ENCODE results near the gene HERC6.

Gene HERC6

GRCh38 chr4:88439161-88439760, 60.6 kb downstream of the HERC6 start:
- H3K4me1 ChIP-seq (ENCODE audit: low read length) = no peaks in the 10 kb centered on the region
- H2AFZ ChIP-seq (ENCODE audit: low read length) = no peak overlapping the region
- H3K4me3 ChIP-seq (ENCODE audit: low read length) = no peak overlapping the region
- H3K4me2 ChIP-seq (ENCODE audit: low read depth, low read length) = no peak overlapping the region
- H3K9me3 ChIP-seq (replicated peaks; ENCODE audit: insufficient read depth, low read length) = no peaks in the 10 kb centered on the region
- TF ChIP-seq CTCF (IDR thresholded peaks at IDR 0.05; ENCODE audit: low read length) = no peak
- no peak for TF ChIP-seq EZH2phosphoT487 (IDR thresholded peaks at IDR 0.05; ENCODE audit: low read length)
- TF ChIP-seq EZH2 (optimal IDR thresholded peaks at IDR 0.05; ENCODE audit: low read depth, low read length) = no peak
- H3K79me2 ChIP-seq (ENCODE audit: low read length) = no peaks in the 10 kb centered on the region
- H3K27me3 ChIP-seq (replicated peaks; ENCODE audit: insufficient read depth, low read length) = no peaks in the 10 kb centered on the region
- no peak overlapping the region for H3K27ac ChIP-seq (ENCODE audit: low read length)
- no peaks in the 10 kb centered on the region for H3F3A ChIP-seq (ENCODE audit: insufficient read depth, low read length)
- H4K20me1 ChIP-seq (ENCODE audit: insufficient read depth, low read length) = no peaks in the 10 kb centered on the region
- H3K36me3 ChIP-seq (replicated peaks; ENCODE audit: insufficient read depth, low read length) = no peaks in the 10 kb centered on the region
- no peak for DNase-seq
- no peaks in the 10 kb centered on the region for H3K9me2 ChIP-seq (replicated peaks; ENCODE audit: insufficient read depth, low read length)
- no peak overlapping the region for H3K9ac ChIP-seq (ENCODE audit: low read length)

- Histone ChIP-seq H3K9me2 (replicated peaks; ENCODE audit: insufficient read depth, low read length) (no peaks in the 10 kb centered on the region), H3K4me3 (ENCODE audit: low read length) (no peak overlapping the region), H3K9me3 (replicated peaks; ENCODE audit: insufficient read depth, low read length) (no peaks in the 10 kb centered on the region), H3F3A (ENCODE audit: insufficient read depth, low read length) (no peaks in the 10 kb centered on the region), H3K79me2 (ENCODE audit: low read length) (no peaks in the 10 kb centered on the region), H3K4me2 (ENCODE audit: low read depth, low read length) (no peak overlapping the region), H3K4me1 (ENCODE audit: low read length) (no peaks in the 10 kb centered on the region), H4K20me1 (ENCODE audit: insufficient read depth, low read length) (no peaks in the 10 kb centered on the region), H3K9ac (ENCODE audit: low read length) (no peak overlapping the region), H3K36me3 (replicated peaks; ENCODE audit: insufficient read depth, low read length) (no peaks in the 10 kb centered on the region), H2AFZ (ENCODE audit: low read length) (no peak overlapping the region), H3K27me3 (replicated peaks; ENCODE audit: insufficient read depth, low read length) (no peaks in the 10 kb centered on the region), H3K27ac (ENCODE audit: low read length) (no peak overlapping the region)
- DNase-seq = no peak
- TF ChIP-seq EZH2 (optimal IDR thresholded peaks at IDR 0.05; ENCODE audit: low read depth, low read length) = no peak
Measured at GRCh38 chr4:88440146-88440545, 61.5 kb downstream of the HERC6 start.

- H4K20me1 ChIP-seq (ENCODE audit: insufficient read depth, low read length) = no peaks in the 10 kb centered on the region
- H3K27me3 ChIP-seq (replicated peaks; ENCODE audit: insufficient read depth, low read length) = no peaks in the 10 kb centered on the region
- H3K9ac ChIP-seq (ENCODE audit: low read length) = no peak overlapping the region
- H3K4me2 ChIP-seq (ENCODE audit: low read depth, low read length) = no peak overlapping the region
- no peaks in the 10 kb centered on the region for H3K9me2 ChIP-seq (replicated peaks; ENCODE audit: insufficient read depth, low read length)
- no peaks in the 10 kb centered on the region for H3K9me3 ChIP-seq (replicated peaks; ENCODE audit: insufficient read depth, low read length)
- TF ChIP-seq CTCF (IDR thresholded peaks at IDR 0.05; ENCODE audit: low read length) = no peak
- no peak for TF ChIP-seq EZH2 (optimal IDR thresholded peaks at IDR 0.05; ENCODE audit: low read depth, low read length)
- TF ChIP-seq EZH2phosphoT487 (IDR thresholded peaks at IDR 0.05; ENCODE audit: low read length) = no peak
- H3K36me3 ChIP-seq (replicated peaks; ENCODE audit: insufficient read depth, low read length) = no peaks in the 10 kb centered on the region
- H3K79me2 ChIP-seq (ENCODE audit: low read length) = no peaks in the 10 kb centered on the region
- H3K27ac ChIP-seq (ENCODE audit: low read length) = no peak overlapping the region
- no peaks in the 10 kb centered on the region for H3F3A ChIP-seq (ENCODE audit: insufficient read depth, low read length)
- no peak overlapping the region for H2AFZ ChIP-seq (ENCODE audit: low read length)
- H3K4me1 ChIP-seq (ENCODE audit: low read length) = no peaks in the 10 kb centered on the region
- DNase-seq = no peak
- H3K4me3 ChIP-seq (ENCODE audit: low read length) = no peak overlapping the region
Measured at GRCh38 chr4:88441696-88442095, 63.0 kb downstream of the HERC6 start.

- H3K4me3 ChIP-seq (ENCODE audit: low read length) = no peak overlapping the region
- H3K4me2 ChIP-seq (ENCODE audit: low read depth, low read length) = no peak overlapping the region
- no peaks in the 10 kb centered on the region for H3K4me1 ChIP-seq (ENCODE audit: low read length)
- H3F3A ChIP-seq (ENCODE audit: insufficient read depth, low read length) = no peaks in the 10 kb centered on the region
- no peak overlapping the region for H3K9ac ChIP-seq (ENCODE audit: low read length)
- H3K27ac ChIP-seq (ENCODE audit: low read length) = no peak overlapping the region
- H3K79me2 ChIP-seq (ENCODE audit: low read length) = no peaks in the 10 kb centered on the region
- TF ChIP-seq CTCF (IDR thresholded peaks at IDR 0.05; ENCODE audit: low read length) (no peak), EZH2phosphoT487 (IDR thresholded peaks at IDR 0.05; ENCODE audit: low read length) (no peak), EZH2 (optimal IDR thresholded peaks at IDR 0.05; ENCODE audit: low read depth, low read length) (no peak)
- no peaks in the 10 kb centered on the region for H3K36me3 ChIP-seq (replicated peaks; ENCODE audit: insufficient read depth, low read length)
- H2AFZ ChIP-seq (ENCODE audit: low read length) = no peak overlapping the region
- H3K9me2 ChIP-seq (replicated peaks; ENCODE audit: insufficient read depth, low read length) = no peaks in the 10 kb centered on the region
- DNase-seq = no peak
- H3K27me3 ChIP-seq (replicated peaks; ENCODE audit: insufficient read depth, low read length) = no peaks in the 10 kb centered on the region
- no peaks in the 10 kb centered on the region for H4K20me1 ChIP-seq (ENCODE audit: insufficient read depth, low read length)
- no peaks in the 10 kb centered on the region for H3K9me3 ChIP-seq (replicated peaks; ENCODE audit: insufficient read depth, low read length)
Measured at GRCh38 chr4:88442689-88443191, 64.1 kb downstream of the HERC6 start.

Data from MM.1S (cell line).